Lung (tissue), 12 donors: ENCODE measurements around the gene TMEM223. TPM values are rescaled to one million over a fixed set of nuclear protein-coding genes. Genes with fewer than 3 reads are reported as not detected.

ENCODE experiments used
- ATAC-seq: fragments of 200-7000 bp; cut with Tn5 transposase; one replicate; pipeline ENCODE4 v1.9.1; 2020; ENCODE audit warnings: moderate number of reproducible peaks; ENCODE audit not compliant: insufficient read depth, low FRiP score
- DNase-seq, 3 donors: peaks; one replicate each; pipeline ENCODE4 v3.0.0-alpha.2; 2013 to 2017
- H3K27ac ChIP-seq, 2 donors: one replicate each; pipeline ENCODE4 v1.5.1; 2013; ENCODE audit warnings: mild to moderate bottlenecking in 2 of 2, moderate library complexity in 2 of 2, control low read depth in 1 of 2, inconsistent platforms in 1 of 2, low read depth in 1 of 2, low read length in 1 of 2
- H3K27me3 ChIP-seq, 3 donors: one replicate each; pipeline ENCODE4 v1.5.1; 2013; ENCODE audit warnings: low read length in 2 of 3; ENCODE audit not compliant: control insufficient read depth in 3 of 3, insufficient read depth in 3 of 3
- H3K36me3 ChIP-seq, 4 donors: one replicate each; pipeline ENCODE4 v1.5.1; 2013; ENCODE audit warnings: low read length in 4 of 4, mild to moderate bottlenecking in 1 of 4, moderate library complexity in 1 of 4; ENCODE audit not compliant: control insufficient read depth in 4 of 4, insufficient read depth in 4 of 4
- H3K4me1 ChIP-seq, 5 donors: one replicate each; pipeline ENCODE4 v1.5.1; 2013; ENCODE audit warnings: low read length in 5 of 5, mild to moderate bottlenecking in 2 of 5, moderate library complexity in 1 of 5; ENCODE audit not compliant: control insufficient read depth in 5 of 5, insufficient read depth in 5 of 5
- H3K4me3 ChIP-seq: one replicate; pipeline ENCODE4 v1.5.1; 2013; ENCODE audit warnings: mild to moderate bottlenecking, control low read depth, moderate library complexity
- H3K9ac ChIP-seq, 2 donors: one replicate each; pipeline ENCODE4 v1.5.1; 2013; ENCODE audit warnings: low read length in 2 of 2, control low read depth in 1 of 2; ENCODE audit not compliant: insufficient read depth in 1 of 2
- H3K9me3 ChIP-seq, 4 donors: one replicate each; pipeline ENCODE4 v1.5.1; 2013; ENCODE audit warnings: low read length in 3 of 4, mild to moderate bottlenecking in 1 of 4, moderate library complexity in 1 of 4; ENCODE audit not compliant: control insufficient read depth in 4 of 4, insufficient read depth in 3 of 4
- CTCF ChIP-seq: IDR thresholded peaks from 2 replicates; pipeline ENCODE4 v1.5.1; 2012; ENCODE audit warnings: mild to moderate bottlenecking; ENCODE audit errors: control extremely low read depth, extremely low read depth
- WGBS, 2 donors: extraction: QIAGEN DNeasy Blood & Tissue Kit; methylation state at CpG; one replicate each; pipeline ENCODE4 v1.1.7; 2013; 5-methylcytosine and 5-hydroxymethylcytosine counted together
- polyA plus RNA-seq, 2 donors: library from polyadenylated mRNA; stranded (reverse); fragments of 200-250 nt; gene quantifications; one replicate each; pipeline ENCODE4 v1.2.1, GENCODE V29; 2013
- total RNA-seq, 2 donors: library from RNA; depleted of rRNA in 1 of 2; stranded (reverse); fragments of >200 nt in 1 of 2; gene quantifications; one replicate each; pipeline ENCODE4 v1.2.1, GENCODE V29; 2014 to 2021
- donor health status: control.
- donor health status: control.
- donor health status: Bipolar disorder and iron deficiency.
- donor health status: healthy.
- donor health status: DM: yes; HTN: yes; CAD: no.

The TMEM223 gene
- total and polyA plus RNA-seq, 4 donors = 9.7 to 38.6 (median 18.7) TPM

- no peak for TF ChIP-seq CTCF
- ATAC-seq (no peak), DNase-seq (no peak)
- no peaks in the 10 kb centered on the region for H3K27me3 ChIP-seq
- H3K36me3 ChIP-seq = peaks cover 38 to 56% (median 47%) of the 10 kb centered on the region in 4 donors
- no peak overlapping the region for H3K9ac ChIP-seq
- 84 to 88% methylated on average over 4 of the region's 4 CpGs for WGBS, 2 donors
- H3K4me1 ChIP-seq = peaks cover 0 to 19% (median 12%) of the 10 kb centered on the region in 5 donors
- H3K27ac ChIP-seq = no peak overlapping the region
- no peaks in the 10 kb centered on the region for H3K9me3 ChIP-seq
- no peak overlapping the region for H3K4me3 ChIP-seq
Observed at GRCh38 chr11:62801071-62801470, 9.3 kb upstream of the TMEM223 start.

GRCh38 chr11:62799486-62799885 is 7.7 kb upstream of the TMEM223 start:
- ATAC-seq (no peak), DNase-seq (no peak)
- Histone ChIP-seq H3K27me3 (no peaks in the 10 kb centered on the region), H3K9me3 (no peaks in the 10 kb centered on the region), H3K27ac (no peak overlapping the region), H3K9ac (no peak overlapping the region), H3K36me3 (peaks cover 46 to 68% (median 56%) of the 10 kb centered on the region in 4 donors), H3K4me3 (no peak overlapping the region), H3K4me1 (peaks cover 0 to 12% (median 9%) of the 10 kb centered on the region in 5 donors)
- 96% methylated on average over 10 of the region's 10 CpGs for WGBS, 2 donors
- no peak for TF ChIP-seq CTCF

- 89 to 95% methylated on average over 7 of the region's 7 CpGs for WGBS, 2 donors
Observed at GRCh38 chr11:62796281-62796680, 4.5 kb upstream of the TMEM223 start.

More at GRCh38 chr11:62796281-62796680, 4.5 kb upstream of the TMEM223 start:
- H3K9ac ChIP-seq = no peak overlapping the region
- DNase-seq (no peak), ATAC-seq (no peak)
- no peaks in the 10 kb centered on the region for H3K27me3 ChIP-seq
- TF ChIP-seq CTCF = no peak
- H3K4me3 ChIP-seq = no peak overlapping the region
- H3K36me3 ChIP-seq = peaks cover 45 to 62% (median 52%) of the 10 kb centered on the region in 4 donors
- no peak overlapping the region for H3K27ac ChIP-seq
- H3K9me3 ChIP-seq = no peaks in the 10 kb centered on the region
- peaks cover 0 to 9% (median 7%) of the 10 kb centered on the region in 5 donors for H3K4me1 ChIP-seq
